SW 1271 (cell line): ENCODE measurements around the gene PLXNB2.
A peak's percentile ranks its signal among the peaks of the same experiment; 100 is the strongest.
"Not testable (repeated sequence)": the region's sequence is repeated elsewhere in the genome, so short reads cannot be mapped to it uniquely, and the experiment has no call there.

ENCODE experiments used
- DNase-seq, 2 experiments: peaks; one replicate each; lab custom pipeline; 2025; lab: John Stamatoyannopoulos, UW

The PLXNB2 gene, protein sequence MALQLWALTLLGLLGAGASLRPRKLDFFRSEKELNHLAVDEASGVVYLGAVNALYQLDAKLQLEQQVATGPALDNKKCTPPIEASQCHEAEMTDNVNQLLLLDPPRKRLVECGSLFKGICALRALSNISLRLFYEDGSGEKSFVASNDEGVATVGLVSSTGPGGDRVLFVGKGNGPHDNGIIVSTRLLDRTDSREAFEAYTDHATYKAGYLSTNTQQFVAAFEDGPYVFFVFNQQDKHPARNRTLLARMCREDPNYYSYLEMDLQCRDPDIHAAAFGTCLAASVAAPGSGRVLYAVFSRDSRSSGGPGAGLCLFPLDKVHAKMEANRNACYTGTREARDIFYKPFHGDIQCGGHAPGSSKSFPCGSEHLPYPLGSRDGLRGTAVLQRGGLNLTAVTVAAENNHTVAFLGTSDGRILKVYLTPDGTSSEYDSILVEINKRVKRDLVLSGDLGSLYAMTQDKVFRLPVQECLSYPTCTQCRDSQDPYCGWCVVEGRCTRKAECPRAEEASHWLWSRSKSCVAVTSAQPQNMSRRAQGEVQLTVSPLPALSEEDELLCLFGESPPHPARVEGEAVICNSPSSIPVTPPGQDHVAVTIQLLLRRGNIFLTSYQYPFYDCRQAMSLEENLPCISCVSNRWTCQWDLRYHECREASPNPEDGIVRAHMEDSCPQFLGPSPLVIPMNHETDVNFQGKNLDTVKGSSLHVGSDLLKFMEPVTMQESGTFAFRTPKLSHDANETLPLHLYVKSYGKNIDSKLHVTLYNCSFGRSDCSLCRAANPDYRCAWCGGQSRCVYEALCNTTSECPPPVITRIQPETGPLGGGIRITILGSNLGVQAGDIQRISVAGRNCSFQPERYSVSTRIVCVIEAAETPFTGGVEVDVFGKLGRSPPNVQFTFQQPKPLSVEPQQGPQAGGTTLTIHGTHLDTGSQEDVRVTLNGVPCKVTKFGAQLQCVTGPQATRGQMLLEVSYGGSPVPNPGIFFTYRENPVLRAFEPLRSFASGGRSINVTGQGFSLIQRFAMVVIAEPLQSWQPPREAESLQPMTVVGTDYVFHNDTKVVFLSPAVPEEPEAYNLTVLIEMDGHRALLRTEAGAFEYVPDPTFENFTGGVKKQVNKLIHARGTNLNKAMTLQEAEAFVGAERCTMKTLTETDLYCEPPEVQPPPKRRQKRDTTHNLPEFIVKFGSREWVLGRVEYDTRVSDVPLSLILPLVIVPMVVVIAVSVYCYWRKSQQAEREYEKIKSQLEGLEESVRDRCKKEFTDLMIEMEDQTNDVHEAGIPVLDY (N-terminal part only)

DNA sequence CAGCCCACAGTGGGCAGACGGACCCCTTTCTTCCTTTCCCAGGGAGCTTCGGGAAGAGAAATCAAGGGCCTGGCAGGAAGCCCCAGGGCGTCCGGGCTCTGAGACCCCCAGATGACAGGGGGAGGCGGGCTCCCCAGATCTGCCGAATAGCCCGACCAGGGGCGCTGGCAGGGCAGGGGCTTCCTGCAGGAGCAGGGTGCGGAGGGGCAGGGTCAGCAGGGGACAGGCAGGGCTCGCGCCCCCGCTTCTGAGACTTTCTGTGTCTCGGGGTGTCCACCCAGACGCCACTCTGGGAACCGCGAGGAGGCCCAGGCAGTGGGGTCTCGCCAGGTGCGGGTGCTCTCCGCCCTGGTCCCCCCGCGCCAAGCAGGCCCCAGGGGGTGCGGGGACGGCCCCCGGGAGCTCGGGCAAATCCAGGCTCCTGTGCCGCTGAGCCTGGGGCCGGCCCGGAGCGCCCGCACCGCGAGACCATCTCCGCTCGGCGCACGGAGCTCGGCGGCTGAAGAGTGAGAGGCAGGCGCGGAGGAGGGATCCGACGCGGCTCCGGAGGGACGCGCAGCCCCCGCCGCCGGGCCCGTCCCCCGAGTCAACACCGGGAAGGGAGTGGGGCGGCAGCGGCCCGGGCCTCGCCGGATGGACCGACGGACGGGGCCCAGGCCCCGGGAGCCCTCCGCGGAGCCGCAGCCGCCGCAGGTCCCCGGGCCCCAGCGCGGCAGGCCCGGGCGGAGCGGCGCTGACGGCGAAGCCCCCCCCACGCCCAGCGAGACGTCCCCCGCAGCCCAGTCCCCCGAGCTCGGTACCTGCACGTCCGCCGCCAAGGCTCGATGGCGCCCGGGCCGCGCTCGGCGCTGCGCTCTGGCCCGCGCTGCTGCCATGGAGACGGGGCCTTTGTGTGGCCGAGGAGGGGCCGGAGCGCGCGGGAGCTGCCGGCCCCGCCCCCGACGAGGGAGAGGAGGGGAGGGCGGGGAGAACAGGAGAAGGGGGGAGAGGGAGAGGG is at the start of gene PLXNB2:
Gene PLXNB2, minus strand, starts transcription at position 894 of the 997 bp plus-strand sequence. CDS start 17,062 bp downstream, outside the sequence.
- peak; percentile 11 to 53 for DNase-seq

DNA sequence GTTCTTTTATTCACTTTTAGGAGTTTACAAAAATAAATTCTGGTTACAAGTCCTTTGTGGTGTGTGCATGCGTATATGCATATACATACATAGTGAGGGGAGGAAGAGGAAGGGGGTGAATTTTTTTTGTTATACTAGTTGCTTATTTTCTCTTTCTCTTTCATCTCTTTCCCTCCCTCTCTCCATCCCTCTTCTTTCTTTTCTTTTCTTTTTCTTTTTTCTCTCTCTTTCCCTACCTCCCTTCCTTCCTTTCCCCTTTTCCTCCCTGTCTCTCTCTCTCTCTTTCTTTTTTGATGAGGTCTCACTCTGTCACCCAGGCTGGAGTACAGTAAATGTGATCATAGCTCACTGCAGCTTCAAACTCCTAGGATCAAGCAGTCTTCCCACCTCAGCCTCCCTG is 49.8 kb upstream of the PLXNB2 start:
- DNase-seq: no peak

DNA sequence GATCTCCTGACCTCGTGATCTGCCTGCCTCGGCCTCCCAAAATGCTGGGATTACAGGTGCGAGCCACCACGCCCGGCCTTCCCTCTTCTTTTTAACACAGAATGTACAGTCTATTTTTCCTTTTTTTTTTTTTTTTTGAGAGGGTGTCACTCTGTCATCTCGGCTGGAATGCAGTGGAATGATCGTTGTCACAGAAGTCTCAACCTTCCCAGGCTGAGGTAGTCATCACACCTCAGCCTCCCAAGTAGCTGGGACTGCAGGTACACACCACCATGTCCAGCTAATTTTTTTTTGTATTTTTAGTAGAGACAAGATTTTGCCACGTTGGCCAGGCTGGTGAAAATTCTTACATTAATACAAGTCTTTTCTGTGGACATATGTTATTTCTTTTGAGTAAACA is 48.7 kb upstream of the PLXNB2 start:
- no peak for DNase-seq

DNA sequence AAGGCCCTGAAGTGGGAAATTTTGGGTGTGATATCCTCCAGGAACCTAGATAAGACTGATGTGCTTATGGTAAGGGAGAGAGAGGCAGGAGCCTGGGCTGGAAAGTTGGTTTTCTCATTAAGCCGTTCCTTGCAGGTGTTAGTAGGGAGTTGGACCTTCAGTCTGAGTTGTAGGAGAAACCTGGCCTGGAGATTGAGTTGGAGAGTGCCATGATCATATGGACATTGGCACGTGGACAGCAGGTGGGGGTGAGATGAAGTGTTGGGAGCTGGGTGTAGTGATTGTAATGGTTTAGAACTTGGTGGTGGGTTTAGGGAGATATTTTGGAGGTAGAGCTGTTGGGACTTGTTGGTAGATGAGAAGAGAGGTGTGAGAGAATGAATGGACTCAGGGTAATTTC is 40.6 kb upstream of the PLXNB2 start:
- DNase-seq: no peak

DNA sequence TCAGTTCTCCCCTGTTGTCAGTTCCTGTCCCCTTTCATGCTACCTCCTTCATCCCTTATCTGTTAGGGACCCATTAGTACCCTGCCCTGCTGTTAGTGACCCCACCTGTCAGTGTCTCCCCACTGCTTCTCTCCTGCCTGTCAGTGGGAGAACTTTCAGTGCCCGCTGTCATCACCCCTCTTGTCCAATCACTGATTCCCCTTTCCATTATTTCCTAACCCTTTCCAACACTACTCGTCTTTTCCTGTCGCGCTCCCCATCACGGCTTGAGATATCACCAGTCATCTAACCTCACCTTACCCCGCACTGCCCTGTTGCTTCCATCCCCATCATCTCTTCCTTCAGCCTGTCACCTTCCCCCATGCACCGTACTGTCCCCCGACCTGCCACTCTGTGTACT is 39.7 kb upstream of the PLXNB2 start:
- no peak for DNase-seq

DNA sequence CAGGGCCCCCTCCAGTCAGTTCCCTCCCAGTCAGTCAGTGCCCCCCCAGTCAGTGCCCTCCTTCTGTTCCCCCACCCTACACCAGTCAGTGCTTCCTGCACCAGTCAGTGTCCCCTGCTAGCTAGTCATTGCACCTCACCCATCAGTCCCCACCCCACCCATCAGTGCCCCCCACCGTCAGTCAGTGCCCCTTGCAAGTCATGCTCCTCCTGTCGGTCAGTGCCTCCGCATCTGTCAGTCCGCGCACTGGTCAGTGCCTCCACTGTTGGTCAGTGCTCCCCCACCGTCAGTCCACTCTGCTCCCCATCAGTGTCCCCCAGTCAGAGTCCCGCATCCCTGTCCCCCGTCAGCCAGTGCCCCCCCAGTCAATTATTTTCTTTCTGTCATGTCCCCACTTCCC is 39.0 kb upstream of the PLXNB2 start:
- no peak for DNase-seq

DNA sequence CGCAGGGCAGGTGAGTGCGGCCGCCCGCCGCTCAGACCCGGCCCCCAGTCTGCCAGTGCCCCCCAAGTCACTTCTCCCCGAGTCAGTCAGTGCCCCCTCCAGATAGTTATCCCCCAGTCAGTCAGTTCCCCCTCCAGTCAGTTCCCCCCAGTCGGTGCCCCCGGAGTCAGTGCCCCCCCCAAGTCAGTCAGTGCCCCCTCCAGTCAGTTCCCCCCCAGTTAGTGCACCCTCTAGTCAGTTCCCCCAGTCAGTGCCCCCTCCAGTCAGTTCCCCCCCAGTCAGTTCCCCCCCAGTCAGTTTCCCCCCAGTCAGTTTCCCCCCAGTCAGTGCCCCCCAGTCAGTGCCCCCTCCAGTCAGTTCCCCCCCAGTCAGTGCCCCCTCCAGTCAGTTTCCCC is 36.1 kb upstream of the PLXNB2 start:
- no peak for DNase-seq

DNA sequence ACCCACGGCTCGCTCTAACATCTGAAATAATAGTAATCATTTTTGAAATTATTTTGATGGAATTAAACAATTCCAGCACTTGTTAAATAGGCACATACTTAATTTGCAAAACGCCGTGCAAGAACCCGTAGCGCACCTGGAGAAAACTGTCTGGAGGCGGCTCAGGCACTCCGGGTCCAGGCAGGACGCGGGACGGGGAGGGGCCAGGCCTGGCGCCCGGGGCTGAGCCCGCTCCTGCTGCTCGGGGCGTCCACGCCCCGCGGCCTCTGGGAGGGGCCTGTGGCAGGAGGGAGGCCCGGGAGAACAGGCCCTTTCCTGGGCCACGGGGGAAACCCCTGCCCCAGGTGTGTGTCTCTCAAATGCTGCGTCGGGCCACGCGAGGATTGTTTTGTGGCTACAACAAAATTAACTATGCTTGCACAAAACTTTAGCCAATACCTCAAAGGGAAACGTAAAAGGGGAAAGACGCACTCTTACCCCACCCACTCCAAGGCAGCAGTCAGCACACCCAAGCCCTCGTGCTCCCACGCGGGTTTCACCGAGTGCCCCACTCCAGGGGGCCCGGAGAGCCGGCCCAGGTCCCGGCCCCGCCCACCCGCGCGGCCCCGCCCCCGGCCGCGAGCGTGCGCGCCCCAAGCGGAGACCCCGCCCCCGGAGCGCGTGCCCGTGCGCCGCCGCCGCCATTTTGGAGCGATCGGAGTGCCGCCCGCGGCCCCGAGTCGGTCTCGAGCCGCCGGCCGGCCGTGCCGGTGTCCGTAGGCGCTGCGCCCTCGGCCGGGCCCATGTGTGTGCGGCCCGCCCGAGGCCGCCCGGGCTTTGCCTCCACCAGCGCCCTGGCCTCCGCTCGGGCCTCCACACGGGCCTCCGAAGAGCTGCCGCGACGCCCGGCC is 35.5 kb upstream of the PLXNB2 start, which contains the start of gene PPP6R2:
Gene PPP6R2, plus strand, starts transcription at position 677 of the 890 bp plus-strand sequence. CDS start 50,582 bp downstream, outside the sequence.
- peak in 1 of 2 experiments; percentile 56 for DNase-seq

DNA sequence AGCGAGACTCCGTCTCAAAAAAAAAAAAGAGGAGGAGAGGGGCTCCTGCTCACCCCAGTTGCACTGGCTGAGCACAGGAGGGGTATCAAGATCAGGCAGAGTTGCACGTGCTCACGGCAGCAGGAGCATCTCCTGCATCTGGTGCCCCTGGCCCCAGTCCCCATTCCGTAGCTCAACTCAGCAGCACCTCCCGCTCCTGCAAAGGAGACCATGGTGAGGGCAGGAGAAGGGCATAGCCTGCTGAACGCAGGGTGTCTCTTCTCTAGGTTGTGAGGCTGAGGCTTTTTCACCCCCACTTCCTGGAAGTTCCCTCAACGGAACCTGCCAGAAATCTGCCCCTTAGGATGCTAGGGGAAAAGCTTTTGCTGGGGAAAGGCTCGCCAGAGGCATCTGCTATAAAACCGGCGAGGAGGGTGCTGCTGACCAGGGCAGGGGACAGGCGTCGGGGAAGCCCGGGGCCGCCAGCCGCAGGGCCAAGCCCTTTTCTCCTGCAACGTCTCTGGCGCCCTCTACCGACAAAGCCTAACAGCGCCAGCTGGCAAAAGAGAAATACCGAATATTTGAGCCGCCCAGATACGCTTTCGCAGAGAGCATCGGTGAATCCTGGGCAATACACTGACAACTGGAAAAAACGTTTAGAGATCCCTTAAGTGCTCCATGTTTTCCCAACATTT is 34.7 kb upstream of the PLXNB2 start:
- DNase-seq: peak; percentile 73 to 83

DNA sequence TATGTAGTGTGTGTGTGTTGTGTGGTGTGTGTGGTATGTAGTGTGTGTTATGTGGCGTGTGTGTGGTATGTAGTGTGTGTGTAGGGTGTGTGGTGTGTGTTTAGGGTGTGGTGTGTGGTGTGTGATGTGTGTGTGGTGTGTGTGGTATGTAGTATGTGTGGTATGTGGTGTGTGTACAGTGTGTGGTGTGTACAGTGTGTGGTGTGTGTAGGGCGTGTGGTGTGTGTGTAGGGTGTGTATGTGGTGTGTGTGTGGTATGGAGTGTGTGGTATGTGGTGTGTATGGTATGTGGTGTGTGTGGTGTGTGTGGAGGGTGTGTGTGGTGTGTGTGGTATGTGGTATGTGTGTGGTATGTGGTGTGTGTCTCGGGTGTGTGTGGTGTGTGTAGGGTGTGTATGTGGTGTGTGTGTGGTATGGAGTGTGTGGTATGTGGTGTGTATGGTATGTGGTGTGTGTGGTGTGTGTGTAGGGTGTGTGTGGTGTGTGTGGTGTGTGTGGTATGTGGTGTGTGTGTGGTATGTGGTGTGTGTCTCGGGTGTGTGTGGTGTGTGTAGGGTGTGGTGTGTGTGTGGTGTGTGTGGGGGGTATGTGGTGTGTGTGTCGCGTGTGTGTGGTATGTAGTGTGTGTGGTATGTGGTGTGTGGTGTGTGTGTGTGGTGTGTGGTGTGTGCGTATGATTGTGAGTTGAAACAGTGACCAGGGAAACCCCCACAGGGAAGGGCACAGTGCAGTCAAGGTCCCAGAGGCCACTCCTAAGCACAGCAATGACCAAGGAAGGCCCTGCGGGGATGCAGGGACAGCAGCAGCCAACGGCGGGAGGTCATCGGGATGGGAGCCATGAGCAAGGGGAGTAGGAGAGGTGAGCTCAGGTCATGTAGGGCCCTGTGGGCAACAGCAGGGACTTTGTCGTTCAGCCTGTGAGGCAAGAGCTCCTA is 32.8 kb upstream of the PLXNB2 start:
- DNase-seq: peak in 1 of 2 experiments; percentile 14

DNA sequence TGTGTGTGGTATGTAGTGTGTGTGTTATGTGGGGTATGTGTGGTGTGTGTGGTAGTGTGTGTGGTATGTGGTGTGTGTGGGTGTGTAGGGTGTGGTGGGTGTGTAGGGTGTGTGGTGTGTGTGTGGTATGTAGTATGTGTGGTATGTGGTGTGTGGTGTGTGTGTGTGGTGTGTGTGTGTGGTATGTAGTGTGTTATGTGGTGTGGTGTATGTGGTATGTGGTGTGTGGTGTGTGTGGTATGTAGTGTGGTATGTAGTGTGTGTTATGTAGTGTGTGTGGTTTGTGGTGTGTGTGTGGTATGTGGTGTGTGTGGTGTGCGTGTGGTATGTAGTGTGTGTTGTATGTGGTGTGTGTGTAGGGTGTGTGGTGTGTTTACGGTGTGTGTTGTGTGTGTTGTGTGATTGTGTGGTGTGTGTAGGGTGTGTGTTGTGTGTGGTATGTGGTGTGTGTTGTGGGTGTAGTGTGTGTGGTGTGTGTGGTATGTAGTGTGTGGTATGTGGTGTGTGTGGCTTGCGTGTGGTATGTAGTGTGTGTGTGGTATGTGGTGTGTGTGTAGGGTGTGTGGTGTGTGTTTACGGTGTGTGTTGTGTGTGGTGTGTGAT is 31.5 kb upstream of the PLXNB2 start:
- no peak for DNase-seq

DNA sequence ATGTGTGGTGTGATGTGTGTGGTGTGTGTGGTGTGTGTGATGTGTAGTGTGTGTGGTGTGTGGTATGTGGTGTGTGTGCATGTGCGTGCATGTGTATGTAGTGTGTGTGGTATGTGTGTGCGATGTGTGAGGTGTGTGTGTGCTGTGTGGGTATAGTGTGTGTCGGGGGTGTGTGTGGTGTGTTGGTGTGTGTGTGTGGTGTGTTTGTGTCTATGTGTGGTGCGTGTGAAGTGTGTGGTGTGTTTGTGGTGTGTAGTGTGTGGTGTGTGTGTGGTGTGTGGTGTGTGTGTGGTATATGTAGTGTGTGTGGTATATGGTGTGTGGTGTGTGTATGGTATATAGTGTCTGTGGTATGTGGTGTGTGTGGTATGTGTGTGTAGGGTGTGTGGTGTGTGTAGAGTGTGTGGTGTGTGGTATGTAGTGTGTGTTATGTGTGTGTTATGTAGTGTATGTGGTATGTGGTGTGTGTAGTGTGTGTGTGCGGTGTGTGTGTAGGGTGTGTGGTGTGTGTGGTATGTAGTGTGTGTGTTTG is 30.7 kb upstream of the PLXNB2 start:
- DNase-seq: no peak

DNA sequence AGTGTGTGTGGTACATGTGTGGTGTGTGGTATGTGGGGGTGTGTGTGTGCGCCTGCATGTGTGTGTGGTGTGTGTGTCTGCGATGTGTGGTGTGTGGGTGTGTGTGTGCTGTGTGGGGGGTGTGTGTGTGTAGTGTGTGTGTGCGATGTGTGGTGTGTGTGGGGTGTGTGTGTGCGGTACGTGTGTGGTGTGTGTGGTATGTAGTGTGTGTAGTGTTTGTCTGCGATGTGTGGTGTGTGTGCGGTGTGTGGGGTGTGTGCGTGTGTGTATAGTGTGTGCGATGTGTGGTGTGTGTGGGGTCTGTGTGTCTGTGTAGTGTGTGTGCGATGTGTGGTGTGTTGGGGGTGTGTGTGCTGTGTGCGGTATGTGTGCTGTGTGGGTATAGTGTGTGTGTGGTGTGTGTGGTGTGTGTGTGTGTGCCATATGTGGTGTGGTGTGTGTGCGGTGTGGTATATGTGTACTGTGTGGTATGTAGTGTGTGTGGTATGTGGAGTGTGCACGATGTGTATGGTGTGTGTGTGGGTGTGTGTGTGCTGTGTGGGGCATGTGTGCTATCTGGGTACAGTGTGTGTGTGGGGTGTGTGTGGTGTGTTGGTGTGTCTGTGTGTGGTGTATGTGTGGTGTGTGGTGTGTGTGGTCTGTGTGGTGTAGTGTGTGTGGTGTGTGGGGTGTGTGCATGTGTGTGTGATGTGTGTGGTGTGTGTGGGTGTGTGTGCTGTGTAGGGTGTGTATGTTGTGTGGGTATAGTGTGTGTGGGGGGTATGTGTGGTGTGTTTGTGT is 30.0 kb upstream of the PLXNB2 start:
- DNase-seq: no peak

DNA sequence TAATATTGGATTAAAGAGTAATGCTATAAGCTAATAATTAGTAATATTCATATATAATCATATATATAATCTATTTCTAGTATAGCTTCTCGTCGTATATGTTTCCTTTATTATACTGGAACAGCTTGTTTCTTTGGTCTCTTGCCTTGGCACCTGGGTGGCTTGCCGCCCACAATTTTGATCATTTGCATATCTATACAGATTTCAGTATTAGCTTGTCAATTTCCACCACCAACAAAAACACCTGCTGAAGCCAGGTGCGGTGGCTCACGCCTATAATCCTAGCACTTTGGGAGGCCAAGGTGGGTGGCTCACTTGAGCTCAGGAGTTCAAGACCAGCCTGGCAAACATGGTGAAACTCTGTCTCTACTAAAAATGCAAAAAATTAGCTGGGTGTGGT is 27.0 kb upstream of the PLXNB2 start:
- DNase-seq: not testable (repeated sequence)

DNA sequence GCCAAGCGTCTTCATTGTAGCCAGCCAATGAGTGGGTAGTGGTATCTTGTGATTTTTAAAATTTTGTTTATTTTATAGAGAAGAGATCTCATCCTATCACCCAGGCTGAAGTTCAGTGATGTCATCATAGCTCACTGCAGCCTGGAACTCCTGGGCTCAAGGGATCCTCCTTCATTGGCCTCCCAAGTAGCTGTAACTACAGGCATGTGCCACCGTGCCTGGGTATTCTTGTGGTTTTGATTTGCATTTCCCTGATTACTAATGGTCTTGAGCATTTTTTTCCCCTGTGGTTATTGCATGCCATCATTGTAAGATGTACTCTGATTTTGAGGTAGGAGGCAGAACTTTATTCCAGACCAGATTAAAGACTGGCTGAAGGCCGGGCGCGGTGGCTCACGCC is 21.8 kb upstream of the PLXNB2 start:
- DNase-seq: no peak

DNA sequence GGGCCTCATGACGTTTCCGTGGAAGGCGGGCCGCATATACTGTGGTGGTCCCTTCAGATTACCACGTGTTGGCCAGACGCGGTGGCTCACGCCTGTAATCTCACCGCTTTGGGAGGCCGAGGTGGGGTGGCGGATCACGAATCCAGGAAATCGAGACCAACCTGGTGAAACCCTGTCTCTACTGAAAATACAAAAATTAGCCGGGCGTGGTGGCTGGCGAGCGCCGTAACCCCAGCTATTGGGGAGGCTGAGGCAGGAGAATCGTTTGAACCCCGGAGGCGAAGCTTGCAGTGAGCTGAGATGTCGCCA is 20.2 kb upstream of the PLXNB2 start:
- DNase-seq: no peak
